Left ventricle myocardium inferior (tissue), 1 donor: ENCODE data around the gene VKORC1. TPM values are rescaled to one million over a fixed set of nuclear protein-coding genes. Genes with fewer than 3 reads are reported as not detected.

ENCODE experiments used
- DNase-seq: peaks from one replicate; pipeline ENCODE4 v3.0.0-alpha.2; 2020
- H3K27ac ChIP-seq: fragments of 200-600 bp; replicated peaks from 2 replicates; pipeline ENCODE4 v1.8.0; 2021
- H3K27me3 ChIP-seq: fragments of 200-600 bp; 2 replicates; pipeline ENCODE4 v1.8.0; 2021; ENCODE audit warnings: low read depth
- H3K36me3 ChIP-seq: fragments of 200-600 bp; 2 replicates; pipeline ENCODE4 v1.8.0; 2021
- H3K4me1 ChIP-seq: fragments of 200-600 bp; 2 replicates; pipeline ENCODE4 v1.8.0; 2021
- H3K4me3 ChIP-seq: fragments of 200-600 bp; 2 replicates; pipeline ENCODE4 v1.8.0; 2021; ENCODE audit warnings: mild to moderate bottlenecking, moderate library complexity
- H3K9me3 ChIP-seq: fragments of 200-600 bp; replicated peaks from 2 replicates; pipeline ENCODE4 v1.8.0; 2021
- intact Hi-C: fragments of 100-400 bp; cut with micrococcal nuclease; formaldehyde crosslinking; loops from one replicate; pipeline ENCODE4 v1.11.0; 2022
- total RNA-seq: library from RNA; stranded (reverse); fragmentation: NEBNext Ultra II Directional; extraction: Animal tissue kit (Norgen Biotek cat#: 25700); gene quantifications from one replicate; pipeline ENCODE4 v1.2.1, GENCODE V29; 2021
- TF ChIP-seq, protein P1 (sequence below): fragments of 200-600 bp; IDR thresholded peaks from 2 replicates; pipeline ENCODE4 v1.8.0; 2021; ENCODE audit warnings: antibody characterized with exemption, mild to moderate bottlenecking, borderline replicate concordance
- donor health status: DM: no; HTN: yes; CAD: no; lungs with severe emphysema.

The VKORC1 gene
- total RNA-seq, 1 donor from 2014 or later: 39.5 TPM

DNA sequence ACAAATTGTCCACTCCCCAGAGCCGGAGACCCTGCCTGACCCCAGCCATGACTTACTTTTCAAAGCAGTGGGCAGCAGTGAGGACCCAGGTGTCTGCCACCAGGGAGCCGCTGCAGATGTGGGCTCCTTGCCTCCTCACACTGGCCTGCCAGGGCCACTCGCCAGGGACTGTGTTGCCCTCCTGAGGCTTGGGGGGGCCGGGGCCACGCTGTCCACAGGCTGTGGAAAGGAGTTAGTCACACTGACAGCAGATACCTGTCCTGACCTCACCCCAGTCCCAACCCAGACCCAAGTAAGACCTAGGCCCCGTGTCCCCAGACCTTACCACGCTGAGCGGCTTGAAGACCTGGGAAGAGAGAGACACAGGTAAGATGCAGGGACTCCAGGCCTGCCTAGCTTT, 7.1 kb downstream of the VKORC1 start:
- Histone ChIP-seq H3K27ac (no peak overlapping the region), H3K4me1 (peaks cover 7% of the 10 kb centered on the region), H3K27me3 (no peaks in the 10 kb centered on the region), H3K36me3 (peaks cover 65% of the 10 kb centered on the region), H3K9me3 (no peaks in the 10 kb centered on the region), H3K4me3 (no peak overlapping the region)
- no peak for DNase-seq
- TF ChIP-seq, protein P1, sequence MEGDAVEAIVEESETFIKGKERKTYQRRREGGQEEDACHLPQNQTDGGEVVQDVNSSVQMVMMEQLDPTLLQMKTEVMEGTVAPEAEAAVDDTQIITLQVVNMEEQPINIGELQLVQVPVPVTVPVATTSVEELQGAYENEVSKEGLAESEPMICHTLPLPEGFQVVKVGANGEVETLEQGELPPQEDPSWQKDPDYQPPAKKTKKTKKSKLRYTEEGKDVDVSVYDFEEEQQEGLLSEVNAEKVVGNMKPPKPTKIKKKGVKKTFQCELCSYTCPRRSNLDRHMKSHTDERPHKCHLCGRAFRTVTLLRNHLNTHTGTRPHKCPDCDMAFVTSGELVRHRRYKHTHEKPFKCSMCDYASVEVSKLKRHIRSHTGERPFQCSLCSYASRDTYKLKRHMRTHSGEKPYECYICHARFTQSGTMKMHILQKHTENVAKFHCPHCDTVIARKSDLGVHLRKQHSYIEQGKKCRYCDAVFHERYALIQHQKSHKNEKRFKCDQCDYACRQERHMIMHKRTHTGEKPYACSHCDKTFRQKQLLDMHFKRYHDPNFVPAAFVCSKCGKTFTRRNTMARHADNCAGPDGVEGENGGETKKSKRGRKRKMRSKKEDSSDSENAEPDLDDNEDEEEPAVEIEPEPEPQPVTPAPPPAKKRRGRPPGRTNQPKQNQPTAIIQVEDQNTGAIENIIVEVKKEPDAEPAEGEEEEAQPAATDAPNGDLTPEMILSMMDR: no peak
- intact Hi-C loops: no loop called here

DNA sequence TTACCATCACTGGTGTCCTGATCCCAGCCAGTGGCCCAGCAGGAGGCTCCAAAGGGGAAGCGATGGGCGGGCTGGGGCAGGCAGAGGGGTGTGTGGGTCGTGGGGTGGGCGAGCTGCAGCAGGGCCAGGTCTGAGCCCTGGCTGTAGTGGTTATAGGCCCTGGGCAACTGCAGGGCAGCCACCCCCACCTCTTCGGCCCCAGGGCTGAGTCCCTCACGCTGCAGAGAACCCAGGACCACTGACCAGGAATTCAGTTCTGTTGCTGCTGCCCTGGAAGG, 8.0 kb downstream of the VKORC1 start:
- Histone ChIP-seq H3K36me3 (peaks cover 73% of the 10 kb centered on the region), H3K4me3 (no peak overlapping the region), H3K4me1 (peaks cover 16% of the 10 kb centered on the region), H3K27me3 (no peaks in the 10 kb centered on the region), H3K9me3 (no peaks in the 10 kb centered on the region), H3K27ac (no peak overlapping the region)
- TF ChIP-seq, protein P1: no peak
- DNase-seq: no peak
- intact Hi-C loops: no loop called here

DNA sequence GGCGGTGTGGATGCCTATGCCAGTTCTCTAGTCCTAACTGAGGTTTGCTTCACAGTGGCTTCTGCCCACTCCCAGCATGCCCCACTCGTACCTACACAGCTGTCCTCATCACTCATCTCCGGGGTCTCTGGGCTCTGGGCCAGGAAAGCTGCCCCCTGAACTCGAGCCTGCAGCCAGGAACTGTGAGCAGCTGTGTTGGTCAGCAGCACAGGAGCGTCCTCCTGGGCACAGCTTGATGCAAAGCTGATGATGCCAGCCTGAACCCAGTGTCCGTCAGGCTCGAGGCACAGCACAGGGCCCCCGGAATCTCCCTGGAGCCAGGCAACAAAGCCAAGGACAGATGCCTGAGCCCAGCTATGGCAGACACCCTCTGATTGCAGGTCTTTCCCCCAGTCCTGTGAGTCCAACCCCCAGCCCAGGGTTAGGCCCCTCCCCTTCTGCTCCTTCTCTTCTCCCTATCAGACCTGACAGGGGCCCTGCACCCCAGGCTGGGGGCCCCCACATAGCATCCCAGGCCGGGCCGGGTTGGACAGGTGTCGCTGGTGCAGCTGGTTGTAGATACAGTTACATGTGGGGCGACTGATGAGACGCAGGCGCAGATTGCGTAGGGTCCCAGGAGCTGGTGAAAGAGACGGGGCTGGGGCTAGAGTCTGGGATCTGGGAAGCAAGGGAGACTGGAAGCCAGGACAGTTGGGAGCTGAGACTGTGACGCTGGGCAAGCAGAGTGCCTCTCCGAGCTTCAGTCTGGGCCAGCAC, 8.5 kb downstream of the VKORC1 start:
- H3K4me1 ChIP-seq: peaks cover 20% of the 10 kb centered on the region
- no peak for DNase-seq
- no peaks in the 10 kb centered on the region for H3K27me3 ChIP-seq
- H3K36me3 ChIP-seq: peaks cover 76% of the 10 kb centered on the region
- TF ChIP-seq, protein P1: no peak
- intact Hi-C loops: no loop called here
- no peak overlapping the region for H3K27ac ChIP-seq
- H3K4me3 ChIP-seq: no peak overlapping the region
- no peaks in the 10 kb centered on the region for H3K9me3 ChIP-seq

DNA sequence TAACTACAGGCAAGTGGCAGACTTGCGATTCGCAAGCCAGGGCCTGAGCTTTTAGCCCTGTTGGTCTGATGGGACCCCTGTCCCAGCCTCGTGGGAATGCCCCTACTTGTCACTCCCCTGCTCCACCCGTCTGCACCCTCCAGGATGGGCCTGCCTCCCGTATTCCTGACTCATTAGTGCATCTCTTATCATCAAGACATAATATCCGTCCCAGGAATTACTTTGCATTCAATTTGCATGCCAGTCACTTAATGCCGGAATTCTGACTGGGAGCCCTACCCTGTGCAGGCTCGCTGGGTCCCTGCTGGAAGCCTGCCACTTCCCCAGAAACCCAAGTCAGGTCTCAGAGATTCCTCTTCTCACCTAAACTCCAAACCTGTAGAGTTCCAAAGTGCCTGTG, 9.2 kb downstream of the VKORC1 start:
- intact Hi-C loops: no loop called here
- Histone ChIP-seq H3K4me1 (peaks cover 20% of the 10 kb centered on the region), H3K9me3 (no peaks in the 10 kb centered on the region), H3K36me3 (peaks cover 76% of the 10 kb centered on the region), H3K27ac (no peak overlapping the region), H3K4me3 (no peak overlapping the region), H3K27me3 (no peaks in the 10 kb centered on the region)
- TF ChIP-seq, protein P1: no peak
- no peak for DNase-seq

DNA sequence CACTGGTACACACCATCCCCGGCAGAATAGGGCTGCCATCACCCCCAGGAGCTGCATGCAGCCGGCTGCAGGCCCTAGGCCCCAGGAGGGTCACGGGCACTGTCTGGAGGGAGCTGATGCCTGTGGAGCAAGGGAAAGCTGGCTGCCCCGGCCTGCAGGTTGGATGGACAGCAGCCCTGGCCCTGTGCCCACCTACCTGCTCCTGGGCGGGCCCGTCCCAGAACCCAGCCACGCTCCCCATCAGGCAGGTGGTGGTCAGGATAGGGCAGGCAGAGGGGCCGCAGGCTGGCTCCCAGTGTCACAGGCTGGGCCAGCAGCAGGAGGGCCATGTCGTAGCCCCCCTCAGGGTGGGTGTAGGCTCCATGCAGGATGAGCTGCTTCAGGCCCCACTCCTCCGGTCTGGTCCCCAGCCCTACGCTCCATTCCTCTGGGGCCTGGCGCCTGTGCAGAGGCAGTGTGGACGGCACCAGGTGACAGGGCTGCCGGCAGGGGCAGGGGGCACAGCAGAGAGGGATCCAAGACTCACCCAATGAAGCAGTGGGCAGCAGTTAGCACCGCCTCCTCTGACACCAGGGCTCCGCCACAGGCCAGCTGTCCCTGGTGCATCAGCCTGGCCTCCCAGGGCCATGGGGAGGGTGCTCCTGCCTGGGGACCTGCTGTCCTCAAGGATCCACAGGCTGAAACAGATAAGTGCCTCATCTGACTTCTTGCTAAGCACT, 9.9 kb downstream of the VKORC1 start:
- no peak for DNase-seq
- H3K4me1 ChIP-seq: peaks cover 20% of the 10 kb centered on the region
- no peak overlapping the region for H3K4me3 ChIP-seq
- intact Hi-C loops: no loop called here
- H3K27ac ChIP-seq: no peak overlapping the region
- peaks cover 80% of the 10 kb centered on the region for H3K36me3 ChIP-seq
- H3K27me3 ChIP-seq: no peaks in the 10 kb centered on the region
- TF ChIP-seq, protein P1: no peak
- no peaks in the 10 kb centered on the region for H3K9me3 ChIP-seq
